ENCODE results near the gene BNIP3. TPM values are rescaled to one million over a fixed set of nuclear protein-coding genes. Genes with fewer than 3 reads are reported as not detected.

BNIP3 gene, protein sequence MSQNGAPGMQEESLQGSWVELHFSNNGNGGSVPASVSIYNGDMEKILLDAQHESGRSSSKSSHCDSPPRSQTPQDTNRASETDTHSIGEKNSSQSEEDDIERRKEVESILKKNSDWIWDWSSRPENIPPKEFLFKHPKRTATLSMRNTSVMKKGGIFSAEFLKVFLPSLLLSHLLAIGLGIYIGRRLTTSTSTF
- total RNA-seq, result 100 to 1,000 TPM; 102 to 362 TPM

DNA sequence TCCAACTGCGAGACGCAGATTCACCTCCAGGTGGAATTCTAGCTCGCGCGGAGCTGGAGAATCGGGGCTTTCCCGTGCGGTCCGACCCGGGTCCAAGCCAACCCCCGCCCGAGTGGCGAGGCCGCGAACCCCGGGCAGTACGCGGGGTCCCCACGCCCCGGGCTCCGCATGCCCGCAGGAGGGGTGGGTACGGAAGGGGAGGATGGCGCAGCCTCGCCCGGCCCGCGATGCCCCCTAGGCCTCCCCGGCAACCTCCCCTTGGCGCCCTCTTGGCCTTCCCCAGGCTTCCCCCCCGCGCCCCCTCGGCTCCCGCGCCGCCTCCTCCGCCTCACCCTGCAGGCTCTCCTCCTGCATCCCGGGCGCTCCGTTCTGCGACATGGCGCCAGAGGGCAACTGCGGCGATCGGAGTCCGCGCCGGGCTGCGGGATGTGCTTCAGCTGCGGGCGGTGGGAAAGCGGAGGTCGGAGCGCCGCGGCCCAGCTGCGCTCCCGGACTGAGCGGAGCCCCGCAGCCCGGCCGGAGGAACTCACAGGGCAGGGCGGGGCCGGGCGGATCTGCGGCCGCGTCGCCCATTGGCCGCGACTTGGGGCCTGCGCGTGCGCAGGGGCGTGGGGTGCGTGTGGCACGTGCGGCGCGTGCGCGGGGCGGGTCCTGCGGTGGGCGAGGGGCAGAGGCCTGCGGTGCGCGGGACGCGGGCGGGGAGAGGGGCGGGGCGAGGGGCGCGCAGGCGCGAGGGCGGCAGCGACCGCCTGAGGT lies at the start of gene BNIP3:
BNIP3 (minus strand) TSS at position 495 of the 756 bp plus-strand sequence; CDS start at position 378, 117 bp downstream.
- H3K36me3 Mint-ChIP-seq (ENCODE audit: low read depth), result peaks cover 60% of the 10 kb centered on the region
- peak within 1 kb of the TSS; percentile 91 for H3K27ac Mint-ChIP-seq
- H3K9me3 Mint-ChIP-seq, result no peaks in the 10 kb centered on the region
- ATAC-seq (replicated peaks), result peak; percentile 93
- H3K4me1 Mint-ChIP-seq, result peaks cover 21% of the 10 kb centered on the region
- H3K27me3 Mint-ChIP-seq, result no peaks in the 10 kb centered on the region
- H3K4me3 Mint-ChIP-seq, result peak within 1 kb of the TSS; percentile 94

DNA sequence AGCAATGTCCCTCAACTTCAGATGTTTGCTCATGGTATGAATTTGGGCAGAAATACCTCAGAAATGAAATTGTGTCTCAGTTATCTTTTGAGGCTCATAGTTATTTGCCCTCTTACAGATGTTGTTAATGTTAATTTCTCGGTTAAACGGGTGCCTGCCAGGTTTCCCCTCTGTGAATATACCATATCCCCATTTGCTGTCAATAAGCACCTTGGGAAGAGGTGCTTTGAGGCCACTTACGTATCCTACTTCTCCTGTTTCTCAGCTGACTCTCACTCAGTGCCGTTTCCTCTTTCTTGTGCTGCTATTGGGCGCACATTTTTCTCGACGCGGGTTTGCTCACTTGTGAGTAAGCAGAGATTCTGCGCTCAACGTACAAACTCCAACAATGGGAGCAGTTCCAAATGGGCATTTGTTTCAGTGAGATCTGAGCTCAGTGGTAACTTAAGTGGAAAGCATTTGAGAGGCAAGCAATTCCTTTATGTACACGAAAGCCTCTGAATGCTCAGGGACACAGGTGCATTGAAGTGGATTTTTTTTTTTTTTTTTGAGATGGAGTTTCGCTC lies 49.3 kb upstream of the BNIP3 start:
- Mint-ChIP-seq H3K4me1 (no peaks in the 10 kb centered on the region), H3K4me3 (no peak overlapping the region), H3K36me3 (ENCODE audit: low read depth) (no peaks in the 10 kb centered on the region), H3K27ac (no peak overlapping the region), H3K27me3 (peaks cover 33% of the 10 kb centered on the region), H3K9me3 (no peaks in the 10 kb centered on the region)
- ATAC-seq (replicated peaks), result no peak

DNA sequence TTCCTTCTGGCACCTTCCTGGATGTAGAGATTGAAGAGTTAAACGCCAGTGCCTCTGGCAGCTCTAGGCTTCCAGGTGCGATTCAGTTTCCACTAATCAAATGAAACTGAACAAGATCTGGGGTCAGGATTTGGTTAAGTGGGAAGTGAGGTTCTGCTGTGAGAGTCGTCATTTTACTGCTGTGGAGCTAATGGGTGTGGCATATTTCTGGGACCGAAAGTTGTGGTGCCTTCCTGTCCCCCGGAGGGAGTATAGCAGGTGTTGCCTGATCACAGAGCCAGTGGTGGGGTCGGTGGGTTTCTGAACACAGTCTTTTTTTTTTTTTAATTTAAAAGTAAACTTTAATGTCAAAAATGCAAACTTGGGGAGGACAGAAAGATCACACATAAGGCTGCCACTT lies 47.0 kb upstream of the BNIP3 start:
- peaks cover 25% of the 10 kb centered on the region for H3K27me3 Mint-ChIP-seq
- ATAC-seq (replicated peaks), result no peak
- H3K4me1 Mint-ChIP-seq, result no peaks in the 10 kb centered on the region
- H3K36me3 Mint-ChIP-seq (ENCODE audit: low read depth), result no peaks in the 10 kb centered on the region
- H3K4me3 Mint-ChIP-seq, result no peak overlapping the region
- no peak overlapping the region for H3K27ac Mint-ChIP-seq
- no peaks in the 10 kb centered on the region for H3K9me3 Mint-ChIP-seq

DNA sequence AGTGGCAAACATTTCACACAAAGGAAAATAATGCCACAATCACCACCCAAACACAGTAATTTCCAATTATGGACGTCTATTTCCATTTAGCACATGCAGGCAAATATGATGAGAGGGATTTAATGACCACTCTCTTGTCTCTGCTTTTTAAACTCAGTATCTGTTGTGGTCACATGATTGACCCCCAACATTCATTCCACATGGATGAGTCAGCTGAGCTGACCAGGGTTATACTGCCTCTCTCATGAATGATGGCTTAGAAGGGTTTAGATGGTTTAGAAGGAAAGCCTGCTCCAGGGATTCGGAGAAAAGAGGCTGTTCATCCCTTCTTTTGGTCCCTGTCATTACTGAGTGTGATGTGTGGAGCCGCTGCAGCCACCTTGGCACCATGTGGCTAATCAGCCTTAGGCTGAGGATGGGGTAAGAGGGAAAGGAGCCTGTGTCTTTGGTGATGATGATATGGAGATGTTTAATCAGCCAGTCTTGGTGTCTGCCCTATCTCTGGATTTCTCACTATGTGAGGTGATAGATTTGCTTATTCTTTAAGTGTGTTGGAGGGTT lies 45.8 kb upstream of the BNIP3 start:
- H3K4me1 Mint-ChIP-seq, result peaks cover 6% of the 10 kb centered on the region
- no peak overlapping the region for H3K27ac Mint-ChIP-seq
- ATAC-seq (replicated peaks), result no peak
- H3K36me3 Mint-ChIP-seq (ENCODE audit: low read depth), result no peaks in the 10 kb centered on the region
- H3K9me3 Mint-ChIP-seq, result no peaks in the 10 kb centered on the region
- H3K27me3 Mint-ChIP-seq, result peaks cover 30% of the 10 kb centered on the region
- no peak overlapping the region for H3K4me3 Mint-ChIP-seq

DNA sequence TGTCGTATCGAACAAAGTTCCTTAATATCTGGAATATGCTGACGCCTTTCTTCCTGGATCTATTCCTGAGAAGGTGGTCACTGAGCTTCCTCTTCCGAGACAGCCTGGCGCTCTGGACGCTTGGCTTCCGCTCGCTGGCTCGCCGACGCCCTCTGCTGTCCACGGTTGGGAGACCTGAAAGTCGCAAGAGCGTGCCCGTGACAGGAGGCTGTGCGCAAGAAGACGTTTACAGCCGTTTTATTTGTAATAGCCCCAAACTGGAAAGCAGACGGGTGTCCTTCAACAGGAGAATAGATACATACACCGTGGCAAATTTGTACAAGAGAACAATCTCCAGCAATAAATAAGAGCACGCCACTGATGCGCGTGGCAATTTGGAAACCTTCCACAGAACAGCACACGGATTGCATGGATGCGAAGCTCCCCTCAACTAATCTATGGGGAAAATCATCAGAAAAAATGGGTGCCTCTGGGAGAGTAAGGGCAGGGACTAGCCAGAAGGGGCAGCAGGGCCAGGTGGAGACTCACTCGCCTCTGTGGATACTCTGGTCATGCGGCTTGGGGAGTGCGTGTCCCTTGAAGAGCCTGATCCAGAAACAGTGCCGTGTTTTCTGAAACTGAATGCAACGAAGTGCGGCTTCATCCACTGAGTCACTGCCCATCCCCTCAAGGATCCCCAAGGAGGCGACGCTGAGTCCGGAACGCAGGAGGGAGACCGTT lies 41.5 kb upstream of the BNIP3 start:
- peaks cover 6% of the 10 kb centered on the region for H3K4me1 Mint-ChIP-seq
- H3K4me3 Mint-ChIP-seq, result peak overlapping the region; percentile 41
- no peaks in the 10 kb centered on the region for H3K36me3 Mint-ChIP-seq (ENCODE audit: low read depth)
- no peaks in the 10 kb centered on the region for H3K9me3 Mint-ChIP-seq
- peaks cover 21% of the 10 kb centered on the region for H3K27me3 Mint-ChIP-seq
- ATAC-seq (replicated peaks), result peak; percentile 87
- no peak overlapping the region for H3K27ac Mint-ChIP-seq

DNA sequence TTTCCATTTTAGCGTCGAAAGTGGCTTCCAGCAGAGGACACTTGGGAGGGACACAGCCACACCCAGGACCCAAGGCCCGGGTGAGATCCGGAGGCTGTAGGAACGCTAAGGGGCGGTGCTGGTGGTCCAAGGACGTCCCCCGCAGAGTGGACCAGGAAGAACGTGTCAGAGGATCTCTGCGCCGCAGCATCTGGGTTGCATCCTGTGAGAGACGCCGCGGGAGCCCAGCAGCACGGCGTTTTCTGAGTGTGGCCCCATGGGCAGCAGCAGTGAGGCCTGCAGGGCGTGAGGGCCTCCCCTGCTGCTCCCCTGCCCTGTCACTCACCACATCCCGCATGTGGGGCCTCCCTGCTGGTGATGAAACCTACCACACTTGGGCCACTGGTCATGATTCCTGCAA lies 40.5 kb upstream of the BNIP3 start:
- H3K27ac Mint-ChIP-seq, result no peak overlapping the region
- no peaks in the 10 kb centered on the region for H3K36me3 Mint-ChIP-seq (ENCODE audit: low read depth)
- H3K4me1 Mint-ChIP-seq, result peaks cover 6% of the 10 kb centered on the region
- no peak for ATAC-seq (replicated peaks)
- H3K4me3 Mint-ChIP-seq, result no peak overlapping the region
- peaks cover 15% of the 10 kb centered on the region for H3K27me3 Mint-ChIP-seq
- no peaks in the 10 kb centered on the region for H3K9me3 Mint-ChIP-seq

DNA sequence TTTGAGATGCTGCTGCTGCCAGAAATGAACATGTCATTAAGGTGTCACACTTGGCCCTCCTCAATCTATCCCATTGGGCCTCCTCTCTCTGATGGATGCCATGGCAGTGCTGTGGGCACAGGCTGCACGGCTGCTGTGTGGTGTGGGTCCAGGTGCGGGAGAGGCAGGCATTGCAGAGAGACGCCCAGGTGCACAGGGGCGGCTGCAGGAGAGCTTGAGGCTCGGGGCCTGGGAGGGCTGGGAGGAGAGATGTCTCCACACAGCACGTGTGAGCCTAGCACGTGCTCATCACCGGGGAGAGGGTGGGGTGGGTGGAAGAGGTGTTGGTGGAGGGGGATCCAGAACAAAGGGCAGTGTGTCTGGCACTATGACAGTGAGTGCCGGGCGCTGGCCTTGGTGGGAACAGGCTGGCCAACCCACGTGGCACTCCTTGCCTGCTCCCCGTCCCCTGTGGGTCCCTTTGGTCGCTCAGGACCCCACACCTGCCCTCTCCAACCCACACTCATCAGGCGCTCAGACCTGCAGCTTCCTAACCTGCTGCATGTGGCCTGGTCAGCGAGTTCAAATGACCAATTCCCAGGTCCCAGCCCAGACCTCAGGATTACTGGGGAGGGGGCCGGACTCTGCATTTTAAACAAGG lies 39.9 kb upstream of the BNIP3 start:
- Mint-ChIP-seq H3K4me1 (peaks cover 6% of the 10 kb centered on the region), H3K27ac (no peak overlapping the region), H3K4me3 (no peak overlapping the region), H3K27me3 (peaks cover 15% of the 10 kb centered on the region), H3K9me3 (no peaks in the 10 kb centered on the region), H3K36me3 (ENCODE audit: low read depth) (no peaks in the 10 kb centered on the region)
- no peak for ATAC-seq (replicated peaks)

DNA sequence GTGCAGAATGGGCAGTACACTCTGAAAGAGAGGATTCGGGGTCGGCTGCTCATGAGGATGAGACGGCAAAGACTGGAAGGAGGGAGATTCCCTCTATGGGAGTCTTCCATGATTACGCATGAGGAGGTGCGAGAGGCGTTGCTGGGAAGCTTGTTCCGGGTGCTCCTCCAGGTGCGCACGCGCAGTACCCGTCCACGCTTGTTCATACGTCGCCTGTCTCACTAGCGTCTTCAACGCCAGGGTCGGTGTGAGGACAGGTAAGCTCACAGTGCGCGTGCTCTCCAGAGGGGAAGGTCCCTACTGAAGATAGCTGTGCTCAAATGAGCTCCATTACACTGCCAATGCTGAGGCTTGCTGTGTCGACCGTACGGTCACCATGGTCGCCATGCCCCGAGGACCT lies 39.3 kb upstream of the BNIP3 start:
- no peaks in the 10 kb centered on the region for H3K36me3 Mint-ChIP-seq (ENCODE audit: low read depth)
- H3K4me1 Mint-ChIP-seq, result peaks cover 6% of the 10 kb centered on the region
- H3K4me3 Mint-ChIP-seq, result no peak overlapping the region
- H3K27ac Mint-ChIP-seq, result no peak overlapping the region
- ATAC-seq (replicated peaks), result no peak
- H3K27me3 Mint-ChIP-seq, result peaks cover 12% of the 10 kb centered on the region
- H3K9me3 Mint-ChIP-seq, result no peaks in the 10 kb centered on the region

DNA sequence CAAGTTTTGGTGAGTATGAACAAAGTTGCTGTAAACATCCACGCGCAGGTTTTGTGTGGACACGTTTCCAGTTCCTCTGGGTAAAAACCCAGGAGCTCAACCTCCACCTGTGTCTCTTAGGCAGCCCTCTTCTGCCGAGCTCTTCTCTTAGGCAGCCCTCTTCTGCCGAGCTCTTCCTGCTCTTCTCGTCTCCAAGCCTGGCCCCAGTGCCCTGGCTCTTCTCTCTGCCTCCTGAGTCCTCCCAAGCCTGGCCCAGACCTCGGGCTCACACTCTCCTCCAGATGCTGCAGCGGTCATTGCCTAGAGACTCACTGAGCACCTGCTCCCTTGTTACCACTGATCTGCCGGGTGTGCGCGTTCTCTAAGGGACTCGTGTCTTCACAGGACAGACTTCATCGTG lies 38.7 kb upstream of the BNIP3 start:
- no peaks in the 10 kb centered on the region for H3K36me3 Mint-ChIP-seq (ENCODE audit: low read depth)
- no peak overlapping the region for H3K27ac Mint-ChIP-seq
- no peaks in the 10 kb centered on the region for H3K9me3 Mint-ChIP-seq
- no peak for ATAC-seq (replicated peaks)
- no peak overlapping the region for H3K4me3 Mint-ChIP-seq
- peaks cover 6% of the 10 kb centered on the region for H3K4me1 Mint-ChIP-seq
- peaks cover 11% of the 10 kb centered on the region for H3K27me3 Mint-ChIP-seq

DNA sequence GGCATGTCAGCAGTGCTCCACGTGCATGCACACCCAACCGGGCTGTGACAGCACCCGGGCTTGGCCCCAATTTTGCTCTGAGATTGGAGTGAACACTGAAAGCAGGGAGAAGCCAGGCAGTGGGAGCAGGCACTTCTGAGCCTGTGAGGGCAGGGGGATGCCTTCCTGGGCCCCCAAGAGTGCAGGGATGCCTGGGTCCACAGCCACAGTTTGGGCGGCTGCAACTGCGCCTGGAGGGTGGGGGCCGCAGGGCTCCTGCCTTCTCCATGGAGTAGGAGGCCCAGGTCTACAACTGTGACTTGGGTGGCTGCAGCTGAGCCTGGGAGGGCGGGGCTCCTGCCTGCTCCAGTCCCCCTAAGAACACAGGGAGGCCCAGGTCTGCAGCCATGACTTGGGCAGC lies 37.6 kb upstream of the BNIP3 start:
- peaks cover 9% of the 10 kb centered on the region for H3K27me3 Mint-ChIP-seq
- H3K9me3 Mint-ChIP-seq, result no peaks in the 10 kb centered on the region
- no peak for ATAC-seq (replicated peaks)
- peaks cover 6% of the 10 kb centered on the region for H3K4me1 Mint-ChIP-seq
- H3K4me3 Mint-ChIP-seq, result no peak overlapping the region
- H3K36me3 Mint-ChIP-seq (ENCODE audit: low read depth), result no peaks in the 10 kb centered on the region
- no peak overlapping the region for H3K27ac Mint-ChIP-seq

DNA sequence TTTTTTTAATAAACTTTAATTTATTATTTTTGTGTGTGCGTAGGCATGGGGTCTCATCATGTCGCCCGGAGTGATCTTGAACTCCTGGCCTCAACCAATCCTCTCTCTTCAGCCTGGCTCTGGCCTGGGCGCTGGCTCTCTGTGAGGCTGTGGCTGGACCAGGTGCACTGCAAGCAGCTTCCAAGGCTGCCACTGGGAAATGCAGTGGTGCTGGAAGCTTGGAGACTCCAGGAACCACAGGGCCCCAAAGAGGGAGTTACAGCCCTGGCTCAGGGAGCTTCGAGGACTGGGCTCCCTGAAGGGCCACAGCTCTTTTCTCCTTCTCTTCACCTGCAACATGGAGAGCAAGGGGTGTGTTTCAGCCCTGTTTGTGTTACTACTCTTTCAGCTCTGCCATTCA lies 36.7 kb upstream of the BNIP3 start:
- no peak overlapping the region for H3K27ac Mint-ChIP-seq
- no peaks in the 10 kb centered on the region for H3K9me3 Mint-ChIP-seq
- H3K4me3 Mint-ChIP-seq, result no peak overlapping the region
- peaks cover 5% of the 10 kb centered on the region for H3K27me3 Mint-ChIP-seq
- H3K4me1 Mint-ChIP-seq, result peaks cover 6% of the 10 kb centered on the region
- no peaks in the 10 kb centered on the region for H3K36me3 Mint-ChIP-seq (ENCODE audit: low read depth)
- no peak for ATAC-seq (replicated peaks)

DNA sequence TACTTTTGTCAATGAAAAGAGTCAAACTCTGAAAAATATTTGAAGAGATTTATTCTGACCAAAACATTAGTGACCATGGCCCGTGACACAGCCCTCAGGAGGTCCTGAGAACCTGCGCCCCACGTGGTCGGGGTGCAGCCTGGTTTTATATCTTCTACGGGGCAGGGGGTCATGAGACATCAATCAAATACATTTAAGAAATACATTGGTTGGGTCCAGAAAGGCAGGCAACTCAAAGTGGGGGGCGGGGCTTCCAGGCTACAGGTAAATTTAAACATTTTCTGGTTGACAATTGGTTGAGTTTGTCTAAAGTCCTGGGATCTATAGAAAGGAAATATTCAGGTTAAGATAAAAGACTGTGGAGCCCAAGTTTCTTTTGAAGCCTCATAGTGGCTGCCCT lies 34.8 kb upstream of the BNIP3 start:
- no peaks in the 10 kb centered on the region for H3K9me3 Mint-ChIP-seq
- no peaks in the 10 kb centered on the region for H3K4me1 Mint-ChIP-seq
- H3K27ac Mint-ChIP-seq, result no peak overlapping the region
- H3K27me3 Mint-ChIP-seq, result no peaks in the 10 kb centered on the region
- ATAC-seq (replicated peaks), result no peak
- no peak overlapping the region for H3K4me3 Mint-ChIP-seq
- H3K36me3 Mint-ChIP-seq (ENCODE audit: low read depth), result no peaks in the 10 kb centered on the region

DNA sequence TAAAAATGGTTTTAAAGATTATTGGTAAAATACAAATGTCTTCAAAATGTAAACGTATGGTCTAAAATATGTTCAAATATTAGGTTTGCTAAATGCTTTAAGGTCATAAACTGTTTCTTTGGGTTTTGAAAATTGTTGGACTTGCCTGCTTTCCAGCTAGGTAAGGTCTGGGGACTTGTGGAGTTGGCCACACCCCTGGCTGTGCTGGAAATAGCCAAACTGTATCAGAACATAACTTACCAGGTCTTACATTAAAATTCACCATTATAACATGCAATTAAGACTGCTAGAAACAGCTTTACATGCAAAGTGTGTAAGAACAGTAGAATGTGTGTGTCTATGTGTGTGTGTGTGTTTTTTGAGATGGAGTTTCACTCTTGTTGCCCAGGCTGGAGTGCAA lies 29.7 kb upstream of the BNIP3 start:
- no peaks in the 10 kb centered on the region for H3K4me1 Mint-ChIP-seq
- peaks cover 22% of the 10 kb centered on the region for H3K27me3 Mint-ChIP-seq
- no peak overlapping the region for H3K27ac Mint-ChIP-seq
- no peaks in the 10 kb centered on the region for H3K9me3 Mint-ChIP-seq
- H3K4me3 Mint-ChIP-seq, result no peak overlapping the region
- no peak for ATAC-seq (replicated peaks)
- no peaks in the 10 kb centered on the region for H3K36me3 Mint-ChIP-seq (ENCODE audit: low read depth)

DNA sequence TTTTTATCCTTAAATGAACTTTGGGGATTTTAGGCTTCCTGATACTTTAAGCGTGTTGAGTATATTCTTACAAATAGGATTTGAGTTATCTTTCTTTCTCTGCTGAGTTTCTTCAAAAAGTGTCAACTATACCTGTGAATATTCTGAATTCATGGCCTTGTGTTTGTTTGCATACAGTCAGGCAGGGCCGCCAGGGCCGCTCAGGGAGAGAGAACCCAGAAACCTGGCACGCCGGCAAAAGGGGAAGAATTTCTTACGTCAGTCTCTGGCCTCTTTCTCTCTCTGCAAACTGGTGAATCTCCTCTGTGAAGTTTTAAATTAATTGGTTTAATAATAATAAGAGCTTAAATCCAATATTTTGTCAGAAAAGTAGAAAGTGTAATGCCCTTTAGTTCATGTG lies 29.3 kb upstream of the BNIP3 start:
- H3K4me1 Mint-ChIP-seq, result no peaks in the 10 kb centered on the region
- no peaks in the 10 kb centered on the region for H3K36me3 Mint-ChIP-seq (ENCODE audit: low read depth)
- H3K27me3 Mint-ChIP-seq, result peaks cover 22% of the 10 kb centered on the region
- ATAC-seq (replicated peaks), result no peak
- H3K4me3 Mint-ChIP-seq, result no peak overlapping the region
- H3K9me3 Mint-ChIP-seq, result no peaks in the 10 kb centered on the region
- H3K27ac Mint-ChIP-seq, result no peak overlapping the region

Data from activated T-helper 17 cell treated with anti-CD3 and anti-CD28 coated beads, Interleukin-2, amount 50 U/mL, for 72 hours (primary cell).